A549 (cell line): ENCODE results near the gene TAC3. TPM values are rescaled to one million over a fixed set of nuclear protein-coding genes. Genes with fewer than 3 reads are reported as not detected.

ENCODE experiments used
- ATAC-seq, 2 experiments: fragments of 200-7000 bp in 1 of 2; fragments of >200 bp in 1 of 2; cut with Nextera tagmentation in 1 of 2; cut with Tn5 transposase in 1 of 2; 3 replicates each; pipeline versions ENCODE4 v1.8.0 to v1.9.1; 2018 to 2020; ENCODE audit warnings: mild to moderate bottlenecking in 1 of 2, moderate library complexity in 1 of 2
- CTCF ChIA-PET: fragments of 300-600 bp; sonication (Branson Sonifier 250); formaldehyde crosslinking; extraction: SDS; loops from one replicate; lab custom pipeline; 2021; ENCODE audit warnings: antibody characterized with exemption, inconsistent platforms; lab: Yijun Ruan, JAX
- POLR2A ChIA-PET: fragments of 350-600 bp; formaldehyde crosslinking; extraction: SDS; loops from one replicate; lab custom pipeline; 2021; ENCODE audit warnings: antibody characterized with exemption, inconsistent platforms; lab: Yijun Ruan, JAX
- DNase-seq, 2 experiments: peaks; one replicate each; pipeline versions ENCODE4 v3.0.0 to v3.0.0-alpha.2; 2011 to 2016; ENCODE audit warnings: low read depth in 1 of 2, low spot score in 1 of 2
- FAIRE-seq: peaks from 2 replicates; lab custom pipeline; 2011; peaks lifted over from hg19 to GRCh38; lab: Jason Lieb, UNC
- H3K27ac ChIP-seq, 2 experiments: fragments of >200 bp; sonication (Bioruptor Twin); formaldehyde crosslinking; 3 replicates each; pipeline ENCODE4 v1.5.1; 2016 to 2017
- H3K4me1 ChIP-seq: fragments of >200 bp; sonication (Bioruptor Twin); formaldehyde crosslinking; 3 replicates; pipeline ENCODE4 v1.6.1; 2016
- H3K4me2 ChIP-seq: fragments of >200 bp; sonication (Bioruptor Twin); formaldehyde crosslinking; 3 replicates; pipeline ENCODE4 v1.6.1; 2016
- H3K4me3 ChIP-seq: fragments of >200 bp; sonication (Bioruptor Twin); formaldehyde crosslinking; 3 replicates; pipeline ENCODE4 v1.5.1; 2016
- H3K9me3 ChIP-seq: fragments of >200 bp; sonication (Bioruptor Twin); formaldehyde crosslinking; 3 replicates; pipeline ENCODE4 v1.6.1; 2016
- CEBPB ChIP-seq, 2 experiments: fragments of >200 bp in 1 of 2; sonication (Bioruptor Twin) in 1 of 2; formaldehyde crosslinking in 1 of 2; IDR thresholded peaks; 2 replicates each; pipeline ENCODE4 v1.6.1; 2012 to 2016
- EP300 ChIP-seq, 2 experiments: fragments of >200 bp; sonication (Bioruptor Twin); formaldehyde crosslinking; IDR thresholded peaks; 2 replicates in 1 of 2; 3 replicates in 1 of 2; pipeline ENCODE4 v1.6.1; 2016 to 2017
- ESRRA ChIP-seq: fragments of 150-350 bp; IDR thresholded peaks from 2 replicates; pipeline ENCODE4 v1.6.1; 2014; ENCODE audit warnings: mild to moderate bottlenecking, low read length, borderline replicate concordance
- FOSB ChIP-seq: fragments of 250-450 bp; sonication (Bioruptor Pico); IDR thresholded peaks from 2 replicates; pipeline ENCODE4 v1.5.0; 2020; ENCODE audit warnings: mild to moderate bottlenecking, moderate library complexity
- FOSL2 ChIP-seq, 2 experiments: fragments of 450-650 bp in 1 of 2; fragments of >200 bp in 1 of 2; sonication (Bioruptor Twin) in 1 of 2; formaldehyde crosslinking; IDR thresholded peaks; 2 replicates each; pipeline versions ENCODE4 v1.5.0 to v1.6.1; 2016 to 2020; ENCODE audit warnings: mild to moderate bottlenecking in 1 of 2, moderate library complexity in 1 of 2
- FOXS1 ChIP-seq: fragments of 250-450 bp; sonication (Bioruptor Pico); IDR thresholded peaks from 2 replicates; pipeline ENCODE4 v1.5.0; 2020; ENCODE audit warnings: mild to moderate bottlenecking, moderate library complexity
- HDAC2 ChIP-seq: fragments of 200-600 bp; sonication (generic); IDR thresholded peaks from 2 replicates; pipeline ENCODE4 v1.6.1; 2016
- HES2 ChIP-seq: fragments of >200 bp; sonication (Bioruptor Twin); formaldehyde crosslinking; IDR thresholded peaks from 2 replicates; pipeline ENCODE4 v1.6.1; 2016
- HEYL ChIP-seq: fragments of 250-450 bp; sonication (Bioruptor Pico); IDR thresholded peaks from 2 replicates; pipeline ENCODE4 v1.8.0; 2021; ENCODE audit warnings: mild to moderate bottlenecking, moderate library complexity
- KDM5A ChIP-seq: fragments of 200-600 bp; sonication (generic); IDR thresholded peaks from 2 replicates; pipeline ENCODE4 v1.6.1; 2016; ENCODE audit warnings: antibody characterized with exemption, mild to moderate bottlenecking
- MAFK ChIP-seq: fragments of 450-650 bp; IDR thresholded peaks from 2 replicates; pipeline ENCODE4 v1.6.1; 2014; ENCODE audit not compliant: partially characterized antibody
- NR3C1 ChIP-seq: fragments of >200 bp; sonication (Bioruptor Twin); formaldehyde crosslinking; IDR thresholded peaks from 3 replicates; pipeline ENCODE4 v1.6.1; 2017
- POLR2A ChIP-seq: IDR thresholded peaks from 2 replicates; pipeline ENCODE4 v1.6.1; 2012; ENCODE audit warnings: mild to moderate bottlenecking, low read length
- RARB ChIP-seq: fragments of 250-450 bp; sonication (Bioruptor Pico); IDR thresholded peaks from 2 replicates; pipeline ENCODE4 v1.8.0; 2021; ENCODE audit warnings: mild to moderate bottlenecking, moderate library complexity
- RNF2 ChIP-seq: fragments of 200-600 bp; sonication (generic); IDR thresholded peaks from 2 replicates; pipeline ENCODE4 v1.6.1; 2016; ENCODE audit warnings: low read depth, mild to moderate bottlenecking, antibody characterized with exemption, moderate library complexity, borderline replicate concordance
- SREBF2 ChIP-seq: fragments of 450-650 bp; IDR thresholded peaks from 2 replicates; pipeline ENCODE4 v1.6.1; 2014; ENCODE audit warnings: mild to moderate bottlenecking, moderate library complexity
- ZNF302 ChIP-seq: fragments of 250-450 bp; sonication (Bioruptor Pico); IDR thresholded peaks from 2 replicates; pipeline ENCODE4 v1.9.0; 2021; ENCODE audit warnings: inconsistent platforms, mild to moderate bottlenecking, moderate library complexity
- ZSCAN20 ChIP-seq: fragments of 250-450 bp; sonication (Bioruptor Pico); IDR thresholded peaks from 2 replicates; pipeline ENCODE4 v1.8.0; 2022; ENCODE audit warnings: mild to moderate bottlenecking, moderate library complexity
- WGBS: methylation state at CpG from one replicate; pipeline ENCODE4 v1.1.6; 2017; ENCODE audit errors: missing lambda C conversion rate; 5-methylcytosine and 5-hydroxymethylcytosine counted together
- polyA plus RNA-seq, 4 experiments: library from polyadenylated mRNA; depleted of rRNA in 3 of 4; stranded (reverse); fragments of >200 nt; fragmentation: RNase III in 1 of 4; extraction: RNeasy Plus Mini Kit Qiagen cat#74134 plus additional on column Dnase treatment in 1 of 4; gene quantifications; 2 replicates in 3 of 4; 3 replicates in 1 of 4; pipeline ENCODE4 v1.2.3, GENCODE V29; 2011 to 2017
- TF ChIP-seq, protein P1 (sequence below): fragments of >200 bp; sonication (Bioruptor Twin); formaldehyde crosslinking; IDR thresholded peaks from 3 replicates; pipeline ENCODE4 v1.6.1; 2016
- TF ChIP-seq, protein P2 (sequence below): fragments of 200-600 bp; sonication (generic); IDR thresholded peaks from 2 replicates; pipeline ENCODE4 v1.6.1; 2016; ENCODE audit warnings: antibody characterized with exemption, mild to moderate bottlenecking, moderate library complexity

Gene TAC3
- polyA plus RNA-seq, 2 of the 4 experiments (the other 2 are of a cell fraction) = 0.16 TPM; not detected in 1

- Histone ChIP-seq H3K4me3 (no peak overlapping the region), H3K4me2 (no peak overlapping the region), H3K4me1 (peaks cover 17% of the 10 kb centered on the region), H3K9me3 (no peaks in the 10 kb centered on the region), H3K27ac (no peak overlapping the region)
- POLR2A ChIA-PET = no interaction called here
- TF ChIP-seq NR3C1 (no peak), FOXS1 (CRISPR knock-in tag) (no peak), SREBF2 (no peak), EP300 (IDR thresholded peaks at IDR 0.05) (no peak), FOSL2 (IDR thresholded peaks at IDR 0.05) (no peak), FOSL2 (CRISPR knock-in tag; IDR thresholded peaks at IDR 0.05) (no peak), RARB (CRISPR knock-in tag) (no peak), CEBPB (IDR thresholded peaks at IDR 0.05) (no peak), ZNF302 (CRISPR knock-in tag) (no peak), RNF2 (no peak), HEYL (CRISPR knock-in tag) (no peak)
- 67% methylated on average over 12 of the region's 12 CpGs for WGBS
- FAIRE-seq (no peak), DNase-seq (no peak), ATAC-seq (no peak)
- CTCF ChIA-PET = interaction anchor here (0.9 to 3.4 kb wide), 10 partner anchors 8 to 254 kb away, joined by 3 to 31 read pairs (median 4); partner anchors contain the start of gene STAT6
These were observed 4.6 kb downstream of the TAC3 start for GRCh38 chr12:57011438-57012424.

DNA sequence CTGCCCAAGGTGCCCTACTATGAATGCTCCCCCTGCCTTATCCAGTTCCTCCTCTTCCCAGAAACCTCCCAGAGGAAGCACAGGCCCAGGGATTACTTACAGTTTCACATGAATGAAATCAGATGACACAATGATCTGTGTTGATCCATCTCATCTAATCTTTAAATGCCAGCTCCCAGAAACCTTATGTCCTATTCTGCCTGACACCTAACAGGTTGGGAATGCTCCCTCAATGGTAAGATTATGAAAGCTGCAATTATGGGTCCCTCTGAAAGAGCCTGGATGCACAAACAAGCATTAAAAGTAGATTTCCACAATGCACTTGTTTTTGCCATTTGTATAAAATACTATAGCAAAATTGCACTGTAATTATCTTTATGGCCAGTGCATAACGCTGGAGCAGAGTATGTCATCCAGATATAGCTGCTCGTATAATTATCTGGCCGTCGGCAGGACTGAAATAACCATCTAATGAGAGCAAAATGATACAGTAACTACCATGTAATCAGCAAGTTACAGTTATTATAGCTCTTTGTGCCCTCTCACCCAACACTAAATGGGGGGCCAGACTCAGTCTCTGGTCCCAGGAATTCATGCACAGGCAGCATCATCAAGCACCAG lies 5.6 kb downstream of the TAC3 start:
- ChIA-PET POLR2A (no interaction called here), CTCF (interaction anchor here (0.7 to 3.4 kb wide), 7 partner anchors 9 to 253 kb away, joined by 3 to 31 read pairs (median 5); partner anchors contain the start of gene STAT6)
- H3K4me2 ChIP-seq = no peak overlapping the region
- WGBS = 94% methylated on average over 4 of the region's 4 CpGs
- FAIRE-seq = no peak
- no peak for ATAC-seq
- no peak for DNase-seq
- no peak overlapping the region for H3K4me3 ChIP-seq
- H3K9me3 ChIP-seq = no peaks in the 10 kb centered on the region
- peaks cover 19% of the 10 kb centered on the region for H3K4me1 ChIP-seq
- H3K27ac ChIP-seq = no peak overlapping the region
- TF ChIP-seq, protein P1, sequence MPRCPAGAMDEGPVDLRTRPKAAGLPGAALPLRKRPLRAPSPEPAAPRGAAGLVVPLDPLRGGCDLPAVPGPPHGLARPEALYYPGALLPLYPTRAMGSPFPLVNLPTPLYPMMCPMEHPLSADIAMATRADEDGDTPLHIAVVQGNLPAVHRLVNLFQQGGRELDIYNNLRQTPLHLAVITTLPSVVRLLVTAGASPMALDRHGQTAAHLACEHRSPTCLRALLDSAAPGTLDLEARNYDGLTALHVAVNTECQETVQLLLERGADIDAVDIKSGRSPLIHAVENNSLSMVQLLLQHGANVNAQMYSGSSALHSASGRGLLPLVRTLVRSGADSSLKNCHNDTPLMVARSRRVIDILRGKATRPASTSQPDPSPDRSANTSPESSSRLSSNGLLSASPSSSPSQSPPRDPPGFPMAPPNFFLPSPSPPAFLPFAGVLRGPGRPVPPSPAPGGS = no peak
- TF ChIP-seq ZSCAN20 (no peak), KDM5A (no peak), HES2 (no peak), HEYL (CRISPR knock-in tag) (no peak), HDAC2 (no peak), MAFK (no peak), FOSB (CRISPR knock-in tag) (no peak), ESRRA (no peak), NR3C1 (no peak), POLR2A (no peak)
- TF ChIP-seq, protein P2, sequence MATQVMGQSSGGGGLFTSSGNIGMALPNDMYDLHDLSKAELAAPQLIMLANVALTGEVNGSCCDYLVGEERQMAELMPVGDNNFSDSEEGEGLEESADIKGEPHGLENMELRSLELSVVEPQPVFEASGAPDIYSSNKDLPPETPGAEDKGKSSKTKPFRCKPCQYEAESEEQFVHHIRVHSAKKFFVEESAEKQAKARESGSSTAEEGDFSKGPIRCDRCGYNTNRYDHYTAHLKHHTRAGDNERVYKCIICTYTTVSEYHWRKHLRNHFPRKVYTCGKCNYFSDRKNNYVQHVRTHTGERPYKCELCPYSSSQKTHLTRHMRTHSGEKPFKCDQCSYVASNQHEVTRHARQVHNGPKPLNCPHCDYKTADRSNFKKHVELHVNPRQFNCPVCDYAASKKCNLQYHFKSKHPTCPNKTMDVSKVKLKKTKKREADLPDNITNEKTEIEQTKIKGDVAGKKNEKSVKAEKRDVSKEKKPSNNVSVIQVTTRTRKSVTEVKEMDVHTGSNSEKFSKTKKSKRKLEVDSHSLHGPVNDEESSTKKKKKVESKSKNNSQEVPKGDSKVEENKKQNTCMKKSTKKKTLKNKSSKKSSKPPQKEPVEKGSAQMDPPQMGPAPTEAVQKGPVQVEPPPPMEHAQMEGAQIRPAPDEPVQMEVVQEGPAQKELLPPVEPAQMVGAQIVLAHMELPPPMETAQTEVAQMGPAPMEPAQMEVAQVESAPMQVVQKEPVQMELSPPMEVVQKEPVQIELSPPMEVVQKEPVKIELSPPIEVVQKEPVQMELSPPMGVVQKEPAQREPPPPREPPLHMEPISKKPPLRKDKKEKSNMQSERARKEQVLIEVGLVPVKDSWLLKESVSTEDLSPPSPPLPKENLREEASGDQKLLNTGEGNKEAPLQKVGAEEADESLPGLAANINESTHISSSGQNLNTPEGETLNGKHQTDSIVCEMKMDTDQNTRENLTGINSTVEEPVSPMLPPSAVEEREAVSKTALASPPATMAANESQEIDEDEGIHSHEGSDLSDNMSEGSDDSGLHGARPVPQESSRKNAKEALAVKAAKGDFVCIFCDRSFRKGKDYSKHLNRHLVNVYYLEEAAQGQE = no peak
